ENCODE results near the gene ACO2.

DNA sequence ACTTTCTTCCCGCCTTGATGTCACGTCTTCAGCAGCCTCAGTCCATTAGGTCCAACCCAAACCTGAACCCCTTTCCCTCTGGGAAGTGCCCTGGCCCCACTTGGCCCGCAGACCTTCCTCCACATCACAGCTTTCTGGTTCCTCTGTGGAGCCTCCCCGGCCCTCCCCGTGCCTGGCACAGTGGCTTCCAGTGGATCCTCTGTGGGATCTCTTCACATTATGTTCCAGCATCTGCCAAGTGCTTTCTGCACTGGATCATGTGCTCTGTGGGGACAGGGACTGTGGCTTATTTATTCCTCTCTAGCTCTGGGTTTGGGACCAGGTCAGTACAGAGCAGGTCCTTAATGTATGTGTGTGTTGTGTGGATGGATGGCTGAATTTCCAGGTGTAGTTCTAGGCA, 44.5 kb downstream of the ACO2 start:
- TF ChIP-seq, protein P1, sequence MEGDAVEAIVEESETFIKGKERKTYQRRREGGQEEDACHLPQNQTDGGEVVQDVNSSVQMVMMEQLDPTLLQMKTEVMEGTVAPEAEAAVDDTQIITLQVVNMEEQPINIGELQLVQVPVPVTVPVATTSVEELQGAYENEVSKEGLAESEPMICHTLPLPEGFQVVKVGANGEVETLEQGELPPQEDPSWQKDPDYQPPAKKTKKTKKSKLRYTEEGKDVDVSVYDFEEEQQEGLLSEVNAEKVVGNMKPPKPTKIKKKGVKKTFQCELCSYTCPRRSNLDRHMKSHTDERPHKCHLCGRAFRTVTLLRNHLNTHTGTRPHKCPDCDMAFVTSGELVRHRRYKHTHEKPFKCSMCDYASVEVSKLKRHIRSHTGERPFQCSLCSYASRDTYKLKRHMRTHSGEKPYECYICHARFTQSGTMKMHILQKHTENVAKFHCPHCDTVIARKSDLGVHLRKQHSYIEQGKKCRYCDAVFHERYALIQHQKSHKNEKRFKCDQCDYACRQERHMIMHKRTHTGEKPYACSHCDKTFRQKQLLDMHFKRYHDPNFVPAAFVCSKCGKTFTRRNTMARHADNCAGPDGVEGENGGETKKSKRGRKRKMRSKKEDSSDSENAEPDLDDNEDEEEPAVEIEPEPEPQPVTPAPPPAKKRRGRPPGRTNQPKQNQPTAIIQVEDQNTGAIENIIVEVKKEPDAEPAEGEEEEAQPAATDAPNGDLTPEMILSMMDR (IDR thresholded peaks at IDR 0.05) = no peak
- TF ChIP-seq ZFX (IDR thresholded peaks at IDR 0.05; ENCODE audit: borderline replicate concordance) = no peak
